Stimulated activated CD4-positive, alpha-beta T cell treated with anti-CD3 and anti-CD28 coated beads, TNF-alpha, amount 100 ng/mL, for 4 hours (primary cell): ENCODE results near the gene MAP1A.

ENCODE experiments used
- DNase-seq, 3 experiments: peaks; one replicate each; pipeline ENCODE4 v3.0.0-alpha.2; 2020; ENCODE audit warnings: low read depth in 3 of 3

Gene MAP1A

GRCh38 chr15:43517354-43518196 is at the start of gene MAP1A:
TSS of gene MAP1A (plus strand) at chr15:43517608. CDS start at chr15:43521474, 3,866 bp downstream.
- DNase-seq, result no peak

DNA sequence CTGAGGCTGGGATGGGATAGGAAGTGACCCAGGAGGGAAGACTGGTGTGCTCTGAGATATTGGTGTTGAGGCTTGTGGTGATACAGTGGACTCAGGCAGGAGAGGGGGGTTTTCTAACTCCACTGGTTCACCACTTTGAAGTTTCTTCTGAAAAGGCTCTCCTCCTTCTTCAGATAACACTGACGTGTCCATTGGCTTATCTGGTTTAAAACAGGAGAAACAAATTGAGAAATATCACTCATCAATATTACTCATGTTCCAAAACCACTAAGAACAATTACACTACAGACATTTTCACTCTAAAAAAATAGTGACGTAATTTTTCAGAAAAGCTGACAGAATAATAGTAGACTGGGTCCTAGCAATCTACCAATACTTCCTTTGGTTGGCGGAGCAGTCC is 47.5 kb upstream of the MAP1A start:
- DNase-seq, result no peak

- DNase-seq, result no peak
These were observed 45.4 kb upstream of the MAP1A start for GRCh38 chr15:43471975-43472374.

GRCh38 chr15:43473885-43474284 is 43.5 kb upstream of the MAP1A start:
- DNase-seq, result no peak

DNA sequence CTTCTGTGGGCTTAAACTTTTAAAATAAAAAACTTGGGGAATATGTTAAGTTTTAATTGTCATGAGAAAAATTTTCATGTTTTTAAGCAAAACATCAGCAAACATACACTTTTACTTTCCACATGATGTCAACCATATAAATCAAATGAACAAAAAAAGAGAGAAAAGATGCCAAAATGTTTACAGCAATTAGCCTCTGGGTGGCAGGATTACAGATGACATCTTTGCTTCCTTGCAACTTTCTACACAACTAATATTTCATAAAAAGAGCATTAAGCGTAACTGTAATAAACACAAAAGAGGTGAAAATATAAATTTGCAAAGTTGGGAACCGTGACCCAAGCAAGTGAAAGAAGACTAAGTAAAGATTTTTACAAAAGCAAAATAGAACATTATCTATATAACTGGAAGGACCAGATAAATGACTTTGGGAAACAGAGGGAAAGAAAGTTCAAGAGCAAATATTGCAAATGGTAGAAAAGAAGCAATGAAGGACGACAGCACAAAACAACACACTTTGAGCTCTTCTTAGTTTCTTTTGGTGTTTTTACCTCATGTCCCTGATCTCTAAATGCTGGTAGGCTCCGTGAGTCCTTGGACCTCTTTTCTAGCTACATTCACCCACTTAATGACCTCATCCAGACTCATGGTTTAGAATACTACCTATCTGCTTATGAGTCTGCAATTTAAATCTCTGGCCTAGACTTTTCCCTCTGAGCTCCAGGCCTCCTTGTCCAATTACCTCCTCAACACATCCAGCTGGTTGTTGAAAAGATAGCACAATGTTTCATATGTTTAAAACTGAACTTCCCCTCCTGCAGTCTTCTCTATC is 33.9 kb upstream of the MAP1A start:
- no peak for DNase-seq

- no peak for DNase-seq
These were observed 33.0 kb upstream of the MAP1A start for GRCh38 chr15:43484455-43484854.

- no peak for DNase-seq
These were observed 30.0 kb upstream of the MAP1A start for GRCh38 chr15:43487271-43487895.

DNA sequence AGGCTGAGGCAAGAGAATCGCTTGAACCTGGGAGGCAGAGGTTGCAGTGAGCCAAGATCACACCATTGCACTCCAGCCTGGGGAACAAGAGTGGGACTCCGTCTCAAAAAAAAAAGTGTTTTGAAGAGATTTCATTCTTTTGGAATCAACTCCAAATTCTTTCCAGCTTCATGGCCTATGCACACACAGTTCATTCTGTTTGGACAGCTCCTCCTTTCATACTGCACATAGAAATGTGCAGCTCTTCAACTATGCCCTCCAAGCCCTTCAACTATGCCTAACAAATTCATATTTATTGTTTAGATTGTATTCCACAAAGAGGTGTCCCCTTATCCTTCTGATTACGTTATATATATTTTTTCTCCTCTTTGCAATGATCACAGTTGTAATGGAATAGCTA is 28.6 kb upstream of the MAP1A start:
- DNase-seq, result no peak

GRCh38 chr15:43489191-43489590 is 28.2 kb upstream of the MAP1A start:
- no peak for DNase-seq

- no peak for DNase-seq
These were observed 25.1 kb upstream of the MAP1A start for GRCh38 chr15:43492266-43492665.

- DNase-seq, result peak; percentile 82 to 92 (median 91)
These were observed 24.5 kb upstream of the MAP1A start, which contains the start of gene TP53BP1 for GRCh38 chr15:43492673-43493601. TSS of gene TP53BP1 (minus strand) at chr15:43493156. CDS start at chr15:43493043, 113 bp downstream.

GRCh38 chr15:43493703-43494472 is 23.5 kb upstream of the MAP1A start:
- DNase-seq, result no peak

DNA sequence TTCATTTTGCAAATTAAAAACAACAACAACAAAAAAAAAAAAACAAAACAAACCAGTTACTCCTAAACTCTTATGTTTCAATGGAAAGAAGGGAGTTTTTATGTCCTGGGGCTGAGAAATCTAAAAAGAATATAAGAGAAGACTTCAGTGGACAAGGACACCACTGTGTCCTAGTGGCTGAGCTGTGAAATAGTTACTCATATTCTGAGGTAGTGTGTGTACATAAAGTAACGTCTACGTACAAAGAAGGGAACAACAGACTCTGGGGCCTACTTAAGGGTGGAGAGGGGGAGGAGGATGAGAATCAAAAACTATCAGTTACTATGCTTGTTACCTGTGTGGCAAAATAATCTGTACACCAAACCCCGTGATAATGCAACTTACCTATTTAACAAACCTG is 18.4 kb upstream of the MAP1A start:
- no peak for DNase-seq

DNA sequence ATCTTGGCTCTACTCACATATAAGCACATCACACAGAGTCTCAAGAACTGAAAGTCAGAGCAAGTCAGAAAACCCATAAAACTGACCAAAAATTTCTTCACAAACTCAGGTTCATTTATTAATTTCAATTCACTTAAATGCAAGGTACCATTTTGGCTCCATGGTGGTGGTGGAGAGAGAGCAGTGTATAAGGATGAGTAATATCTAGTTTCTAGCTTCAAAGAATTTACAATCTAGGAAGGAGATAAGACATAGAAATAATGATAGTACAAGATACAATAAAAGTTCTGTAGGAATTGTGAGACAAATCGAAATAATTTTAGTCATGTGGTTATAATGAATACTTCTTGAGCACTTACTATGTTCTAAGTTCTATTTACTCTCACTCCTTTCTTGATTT is 17.8 kb upstream of the MAP1A start:
- DNase-seq, result no peak

- no peak for DNase-seq
These were observed 11.7 kb upstream of the MAP1A start for GRCh38 chr15:43505738-43506137.

DNA sequence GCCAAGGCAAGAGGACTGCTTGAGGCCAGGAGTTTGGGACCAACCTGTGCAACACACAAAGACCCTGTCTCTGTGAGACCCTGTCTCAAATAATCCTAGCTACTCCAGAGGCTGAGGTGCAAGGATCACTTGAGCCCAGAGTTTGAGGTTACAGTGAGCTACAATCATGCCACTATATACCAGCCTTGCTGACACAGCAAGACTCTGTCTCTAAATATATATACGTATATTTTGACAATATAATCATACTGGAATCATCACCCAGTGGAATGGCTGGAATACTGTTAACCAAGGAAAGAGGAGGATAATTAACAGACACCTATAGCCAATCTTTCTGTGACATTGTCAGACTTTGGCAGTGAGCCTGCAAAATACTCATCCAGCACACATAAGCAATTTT is 9.0 kb upstream of the MAP1A start:
- no peak for DNase-seq

DNA sequence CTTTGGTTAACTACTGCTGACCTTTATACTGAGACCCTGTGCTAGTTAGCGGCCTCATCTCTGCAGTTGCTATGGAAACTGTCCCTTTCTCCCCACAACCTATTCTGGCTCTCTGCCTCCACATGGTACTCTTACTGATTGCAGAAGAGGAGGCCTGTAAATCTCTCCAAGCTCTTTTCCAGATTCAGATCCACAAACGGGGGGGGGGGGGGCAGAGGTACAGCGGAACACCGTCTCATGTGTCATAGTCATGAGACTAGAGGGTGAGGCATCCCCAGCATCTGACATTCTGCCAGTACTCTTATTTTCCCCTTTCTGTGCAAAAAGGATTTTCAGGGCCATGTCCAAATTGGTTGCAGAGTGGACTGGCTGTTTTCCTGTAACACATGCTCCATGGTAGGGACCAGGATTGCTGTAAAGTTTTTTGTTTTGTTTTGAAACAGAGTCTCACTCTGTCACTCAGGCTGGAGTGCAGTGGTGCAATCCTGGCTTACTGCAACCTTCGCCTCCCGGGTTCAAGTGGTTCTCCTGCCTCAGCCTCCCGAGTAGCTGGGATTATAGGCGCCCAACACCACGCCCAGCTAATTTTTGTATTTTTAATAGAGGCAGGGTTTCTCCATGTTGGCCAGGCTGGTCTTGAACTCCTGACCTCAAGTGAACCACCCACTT is 8.3 kb upstream of the MAP1A start:
- no peak for DNase-seq

DNA sequence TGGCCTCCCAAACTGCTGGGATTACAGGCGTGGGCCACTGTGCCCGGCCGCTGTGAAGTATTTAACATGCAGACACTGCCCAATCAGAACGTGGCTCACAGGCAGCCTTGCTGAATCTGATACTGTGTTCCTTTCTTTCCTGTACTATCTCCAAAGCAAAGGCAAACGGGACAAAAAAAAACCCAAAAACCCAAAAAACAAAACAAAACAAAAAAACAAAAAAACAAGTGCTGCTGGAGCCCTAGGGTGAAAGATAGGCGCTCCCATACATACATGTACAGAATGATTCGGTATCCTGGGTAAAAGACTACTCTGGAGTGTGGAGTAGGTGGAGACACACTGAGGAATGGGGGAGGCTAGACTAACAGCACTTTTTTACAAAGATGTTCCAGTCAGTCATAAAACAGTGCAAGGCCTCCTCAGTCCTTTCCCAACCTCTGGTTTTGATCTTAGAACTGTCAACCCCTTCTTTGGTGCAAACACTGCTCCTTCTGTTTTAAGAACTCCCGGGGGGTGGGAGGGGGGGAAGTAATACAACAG is 7.7 kb upstream of the MAP1A start:
- no peak for DNase-seq

GRCh38 chr15:43510200-43511011 is 7.0 kb upstream of the MAP1A start:
- DNase-seq, result peak; percentile 88 to 92 (median 90)
